AG08396 (cell line): ENCODE results near the gene IFNGR2.
A peak's percentile ranks its signal among the peaks of the same experiment; 100 is the strongest.
"Not testable (repeated sequence)": the region's sequence is repeated elsewhere in the genome, so short reads cannot be mapped to it uniquely, and the experiment has no call there.

Experiments
- DNase-seq: peaks from one replicate; pipeline ENCODE4 v3.0.0; 2012; ENCODE audit warnings: low spot score, mixed read lengths

IFNGR2 gene, protein sequence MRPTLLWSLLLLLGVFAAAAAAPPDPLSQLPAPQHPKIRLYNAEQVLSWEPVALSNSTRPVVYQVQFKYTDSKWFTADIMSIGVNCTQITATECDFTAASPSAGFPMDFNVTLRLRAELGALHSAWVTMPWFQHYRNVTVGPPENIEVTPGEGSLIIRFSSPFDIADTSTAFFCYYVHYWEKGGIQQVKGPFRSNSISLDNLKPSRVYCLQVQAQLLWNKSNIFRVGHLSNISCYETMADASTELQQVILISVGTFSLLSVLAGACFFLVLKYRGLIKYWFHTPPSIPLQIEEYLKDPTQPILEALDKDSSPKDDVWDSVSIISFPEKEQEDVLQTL

DNA sequence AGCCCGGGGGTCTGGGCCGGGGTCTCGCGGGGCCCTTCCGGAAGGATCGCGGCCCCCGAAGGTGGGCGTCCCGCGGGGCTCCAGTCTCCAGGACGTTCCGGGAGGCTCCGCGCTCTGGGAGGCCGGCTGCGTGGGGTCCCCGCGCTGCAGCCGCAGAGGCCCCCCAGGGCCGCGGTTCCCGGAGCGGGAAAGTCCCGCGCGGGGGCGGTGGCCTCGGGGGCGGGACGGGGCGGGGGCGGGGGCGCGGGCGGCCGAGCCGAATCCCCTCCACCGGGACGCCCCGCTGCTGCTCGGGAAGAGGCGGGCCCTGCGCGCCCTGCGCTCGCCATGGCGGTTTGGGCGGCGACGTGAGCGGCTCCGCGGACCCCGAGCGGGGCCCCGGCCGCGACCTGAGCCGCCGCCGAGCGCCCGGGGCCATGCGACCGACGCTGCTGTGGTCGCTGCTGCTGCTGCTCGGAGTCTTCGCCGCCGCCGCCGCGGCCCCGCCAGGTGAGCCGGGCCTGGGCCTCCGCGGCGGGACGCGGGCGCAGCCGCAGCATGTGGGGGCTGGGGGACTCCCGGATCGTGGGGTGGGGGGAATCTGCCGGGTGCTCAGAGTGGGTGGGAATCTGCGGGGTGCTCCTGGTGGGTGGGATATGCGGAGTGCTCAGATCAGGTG lies at the start of gene IFNGR2:
Gene IFNGR2 (plus strand): TSS at position 286 of the 658 bp plus-strand sequence. CDS start 131 bp downstream, at position 417.
- peak; percentile 68 for DNase-seq

DNA sequence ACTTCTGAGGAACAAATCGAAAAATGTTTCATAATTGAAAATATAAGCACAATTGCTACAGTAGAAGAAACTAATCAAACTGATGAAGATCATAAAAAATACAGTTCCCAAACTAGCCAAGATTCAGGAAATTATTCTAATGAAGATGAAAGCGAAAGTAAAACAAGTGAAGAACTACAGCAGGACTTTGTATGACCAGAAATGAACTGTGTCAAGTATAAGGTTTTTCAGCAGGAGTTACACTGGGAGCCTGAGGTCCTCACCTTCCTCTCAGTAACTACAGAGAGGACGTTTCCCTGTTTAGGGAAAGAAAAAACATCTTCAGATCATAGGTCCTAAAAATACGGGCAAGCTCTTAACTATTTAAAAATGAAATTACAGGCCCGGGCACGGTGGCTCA lies 47.9 kb upstream of the IFNGR2 start:
- no peak for DNase-seq

DNA sequence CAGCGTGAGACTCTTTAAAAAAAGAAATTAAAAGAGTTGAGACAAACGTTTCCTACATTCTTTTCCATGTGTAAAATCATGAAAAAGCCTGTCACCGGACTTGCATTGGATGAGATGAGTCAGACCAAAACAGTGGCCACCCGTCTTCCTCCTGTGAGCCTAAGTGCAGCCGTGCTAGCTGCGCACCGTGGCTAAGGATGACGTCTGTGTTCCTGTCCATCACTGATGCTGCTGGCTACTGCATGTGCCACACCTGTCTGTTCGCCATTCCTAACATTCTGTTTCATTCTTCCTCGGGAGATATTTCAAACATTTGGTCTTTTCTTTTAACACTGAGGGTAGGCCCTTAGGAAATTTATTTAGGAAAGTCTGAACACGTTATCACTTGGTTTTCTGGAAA lies 47.2 kb upstream of the IFNGR2 start:
- no peak for DNase-seq

DNA sequence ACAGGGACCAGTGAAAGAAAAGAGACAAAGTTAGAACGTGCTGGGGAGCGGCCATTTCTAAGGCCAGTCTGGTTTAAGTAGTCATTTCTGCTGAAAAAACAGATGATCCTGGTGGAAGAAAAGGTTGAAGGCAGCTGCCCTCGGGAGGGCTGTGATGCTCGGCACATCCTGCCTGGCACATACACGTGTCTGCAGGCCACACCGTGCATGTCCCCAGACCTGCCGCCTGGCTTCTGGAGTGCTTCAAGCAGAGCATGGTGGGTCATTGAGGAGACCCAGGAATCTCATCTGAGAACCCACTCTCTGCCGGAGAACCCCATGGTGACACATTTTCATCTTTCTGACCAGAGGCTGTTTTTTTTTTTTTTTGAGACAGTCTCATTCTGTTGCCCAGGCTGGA lies 46.0 kb upstream of the IFNGR2 start:
- DNase-seq: no peak

DNA sequence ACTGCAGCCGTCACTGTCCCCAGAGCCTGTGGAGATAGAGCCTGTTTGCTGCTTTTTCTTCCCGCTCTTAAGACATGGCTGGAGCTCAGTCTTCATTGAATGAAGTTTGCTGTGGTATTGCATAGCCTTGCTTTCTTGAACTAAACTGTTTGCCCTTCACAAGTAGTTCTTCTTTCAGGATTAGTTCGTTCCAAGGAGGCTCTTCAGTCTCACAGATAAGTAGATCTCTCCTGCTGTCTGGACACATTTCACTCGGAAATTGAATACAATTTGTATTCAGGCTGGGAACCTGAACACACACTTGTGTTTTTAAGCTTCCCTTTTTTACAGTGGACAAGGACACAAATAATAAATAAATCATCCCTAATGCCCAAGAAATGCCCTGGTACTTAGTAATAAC lies 43.8 kb upstream of the IFNGR2 start:
- no peak for DNase-seq

DNA sequence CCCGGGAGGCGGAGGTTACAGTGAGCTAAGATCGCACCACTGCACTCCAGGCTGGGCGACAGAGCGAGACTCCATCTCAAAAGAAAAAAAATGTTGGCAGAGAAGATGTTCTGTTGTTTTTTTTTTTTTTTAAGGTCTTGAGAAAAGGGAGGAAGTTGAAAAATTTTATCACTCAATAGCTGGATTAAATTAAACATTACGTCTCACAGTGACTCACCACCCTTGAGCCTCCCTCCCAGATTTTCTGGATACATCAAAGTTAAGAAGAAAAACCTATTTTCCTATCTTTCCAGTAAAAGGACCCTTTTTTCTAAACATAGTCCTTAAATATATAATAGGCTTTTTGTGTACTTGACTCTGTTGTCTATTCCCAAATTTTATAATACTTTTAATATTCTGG lies 42.9 kb upstream of the IFNGR2 start:
- peak; percentile 27 for DNase-seq

DNA sequence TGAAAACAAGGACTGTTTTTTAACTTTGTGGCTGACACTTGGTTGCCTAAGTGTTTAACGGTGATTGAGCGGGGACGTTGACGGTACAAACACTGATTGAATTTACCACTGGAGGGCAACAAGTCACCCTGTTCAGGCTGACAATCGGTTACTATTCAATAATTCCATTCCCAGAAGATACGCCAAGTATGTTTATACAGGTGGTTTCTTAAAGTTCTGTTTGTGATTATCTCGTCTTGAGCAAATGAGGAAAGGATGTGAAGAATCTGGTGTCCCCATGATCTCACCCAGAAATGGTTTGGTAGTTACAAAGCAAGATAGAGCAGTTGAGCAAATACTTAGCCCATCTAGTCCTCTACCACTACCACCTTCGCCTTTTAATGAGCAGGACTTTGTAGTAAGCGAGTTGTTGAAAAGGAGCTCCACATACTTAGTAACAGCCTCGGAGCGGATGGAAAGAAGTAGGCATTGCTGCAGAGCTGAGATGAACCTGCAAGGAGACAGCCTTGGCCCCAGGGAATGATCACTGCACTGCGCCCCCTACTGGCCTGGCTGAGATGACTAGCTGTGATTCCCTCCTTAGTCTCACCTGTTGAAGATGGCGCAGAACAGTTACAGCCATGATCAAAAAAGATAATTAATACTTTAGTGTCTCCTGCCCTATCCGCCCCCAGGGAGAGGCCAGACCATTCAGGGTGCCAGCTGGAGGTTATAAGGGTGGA lies 42.2 kb upstream of the IFNGR2 start:
- DNase-seq: peak; percentile 63

DNA sequence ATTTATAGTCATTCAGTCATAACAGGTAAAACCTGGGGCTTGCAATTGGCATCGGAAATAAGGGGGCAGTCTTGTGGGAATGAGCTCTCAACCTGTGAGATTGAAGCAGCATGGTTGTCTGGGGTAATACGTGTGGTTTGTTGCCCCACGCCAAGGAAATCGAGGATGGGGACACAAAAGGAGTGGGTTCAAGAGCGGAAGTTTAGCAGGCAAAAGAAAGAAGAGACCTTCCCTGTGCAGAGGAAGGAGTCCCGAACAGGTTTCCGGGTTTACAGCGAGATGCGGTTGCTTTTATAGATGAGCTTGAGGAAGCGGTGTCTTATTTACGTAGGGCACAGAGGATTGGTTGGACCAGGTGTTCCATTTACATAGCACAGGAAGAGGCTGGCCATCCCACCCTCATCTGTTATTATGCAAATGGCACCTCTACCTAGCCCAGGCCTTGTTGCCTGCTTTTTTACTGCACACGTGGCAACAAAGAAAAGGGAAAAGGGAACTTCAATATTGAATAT lies 41.1 kb upstream of the IFNGR2 start:
- DNase-seq: no peak

DNA sequence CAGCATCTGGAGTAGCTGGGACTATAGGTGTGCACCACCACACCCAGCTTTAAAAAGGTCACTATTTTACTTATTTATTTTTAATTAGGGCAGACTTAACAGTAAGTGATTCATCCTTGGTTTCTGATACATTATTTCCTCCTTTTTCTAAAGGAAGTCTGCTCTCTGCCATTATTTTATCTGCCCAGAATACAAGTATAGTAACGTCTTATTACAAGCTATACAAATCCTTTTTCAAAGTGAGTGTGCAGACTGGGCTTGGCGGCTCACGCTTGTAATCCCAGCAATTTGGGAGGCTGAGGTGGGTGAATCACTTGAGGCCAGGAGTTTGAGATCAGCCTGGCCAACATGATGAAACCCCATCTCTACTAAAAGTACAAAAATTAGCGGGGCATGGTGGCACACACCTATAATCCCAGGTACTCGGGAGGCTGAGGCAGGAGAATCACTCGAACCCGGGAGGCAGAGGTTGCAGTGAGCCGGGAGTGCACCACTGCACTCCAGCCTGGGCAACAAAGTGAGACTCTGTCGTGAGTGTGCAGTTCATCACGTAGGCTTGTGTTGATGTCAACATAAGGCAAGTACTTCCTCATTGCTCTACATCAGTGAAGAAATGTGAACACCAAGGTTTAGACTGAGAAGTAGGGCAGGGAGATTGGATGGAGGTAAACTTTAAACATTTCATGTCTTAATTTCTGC lies 39.2 kb upstream of the IFNGR2 start:
- DNase-seq: not testable (repeated sequence)

DNA sequence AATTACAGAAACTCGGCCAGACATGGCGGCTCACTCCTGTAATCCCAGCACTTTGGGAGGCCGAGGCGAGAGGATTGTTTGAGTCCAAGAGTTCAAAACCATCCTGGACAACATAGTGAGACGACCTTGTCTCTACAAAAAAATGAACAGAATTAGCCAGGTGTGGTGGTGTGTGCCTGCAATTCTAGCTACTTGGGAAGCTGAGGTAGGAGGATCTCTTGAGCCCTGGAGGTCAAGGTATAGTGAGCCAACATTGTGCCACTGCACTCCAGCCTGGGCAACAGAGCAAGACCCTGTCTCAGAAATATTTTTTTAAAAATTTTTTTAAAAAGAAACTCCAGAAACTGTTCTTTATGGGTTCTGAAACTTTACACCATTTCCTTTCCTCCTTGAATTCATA lies 38.4 kb upstream of the IFNGR2 start:
- DNase-seq: no peak

DNA sequence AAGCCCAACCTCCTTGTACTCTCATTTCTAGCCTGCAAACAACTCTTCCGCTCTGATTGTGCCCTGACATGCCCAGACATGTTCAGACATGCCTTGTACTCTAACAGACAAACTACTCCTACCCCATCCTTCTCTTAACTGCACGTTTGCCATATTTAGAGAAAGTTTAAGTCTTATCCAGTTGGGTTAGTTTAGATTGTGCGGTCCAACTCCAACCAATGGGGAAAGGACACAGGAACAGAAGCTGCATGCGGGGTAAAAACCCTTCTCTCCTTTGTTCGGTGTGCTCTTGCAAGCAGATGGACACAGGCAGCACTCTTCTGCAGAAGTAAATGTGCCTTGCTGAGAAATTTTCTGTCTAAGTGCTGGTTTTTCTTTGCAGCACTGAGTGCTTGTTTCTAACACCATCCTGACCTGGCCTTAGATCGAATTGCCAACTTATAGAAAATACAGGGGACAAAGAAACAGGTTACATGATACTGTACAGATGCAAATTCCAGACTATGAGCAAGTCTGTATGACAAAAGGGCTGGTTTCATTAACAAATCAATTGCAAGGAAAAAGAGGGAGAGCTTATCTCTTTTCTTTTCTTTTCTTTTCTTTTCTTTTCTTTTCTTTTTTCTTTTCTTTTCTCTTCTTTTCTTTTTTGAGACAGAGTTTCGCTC lies 35.8 kb upstream of the IFNGR2 start:
- no peak for DNase-seq

DNA sequence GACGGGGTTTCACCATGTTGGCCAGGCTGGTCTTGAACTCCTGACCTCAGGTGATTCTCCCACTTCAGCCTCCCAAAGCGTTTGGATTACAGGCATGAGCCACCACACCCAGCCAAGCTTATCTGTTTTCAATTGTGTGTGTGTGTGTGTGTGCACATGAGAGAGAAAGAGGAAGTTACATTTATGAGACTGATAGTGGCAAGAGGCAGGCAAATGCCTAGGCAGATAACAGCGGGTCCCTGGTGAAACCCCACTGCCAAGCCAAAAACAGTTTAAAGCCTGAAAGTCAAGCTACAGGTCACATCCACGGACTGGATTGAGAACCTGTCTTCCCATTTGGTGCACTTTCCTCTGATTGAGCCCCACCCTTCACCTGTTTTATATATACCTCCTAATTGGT lies 35.1 kb upstream of the IFNGR2 start:
- no peak for DNase-seq

DNA sequence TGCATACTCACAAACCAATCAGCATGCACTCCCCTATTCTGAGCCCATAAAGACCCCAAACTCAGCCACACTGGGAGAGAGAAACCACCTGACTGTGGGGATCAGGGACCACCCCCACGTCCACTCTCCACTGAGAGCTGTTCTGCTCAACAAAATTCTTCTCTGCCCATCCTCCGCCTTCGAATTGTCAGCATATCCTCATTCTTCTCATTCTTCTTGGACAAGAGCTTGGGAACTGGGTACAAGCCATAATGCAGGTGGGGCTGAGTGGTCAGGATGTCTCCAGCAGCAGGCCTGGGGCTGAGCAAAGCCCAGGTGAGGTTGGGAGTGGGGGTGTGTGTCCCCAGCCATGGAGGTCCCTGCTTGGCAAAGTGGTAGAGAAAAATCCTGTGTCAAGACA lies 34.6 kb upstream of the IFNGR2 start:
- no peak for DNase-seq

DNA sequence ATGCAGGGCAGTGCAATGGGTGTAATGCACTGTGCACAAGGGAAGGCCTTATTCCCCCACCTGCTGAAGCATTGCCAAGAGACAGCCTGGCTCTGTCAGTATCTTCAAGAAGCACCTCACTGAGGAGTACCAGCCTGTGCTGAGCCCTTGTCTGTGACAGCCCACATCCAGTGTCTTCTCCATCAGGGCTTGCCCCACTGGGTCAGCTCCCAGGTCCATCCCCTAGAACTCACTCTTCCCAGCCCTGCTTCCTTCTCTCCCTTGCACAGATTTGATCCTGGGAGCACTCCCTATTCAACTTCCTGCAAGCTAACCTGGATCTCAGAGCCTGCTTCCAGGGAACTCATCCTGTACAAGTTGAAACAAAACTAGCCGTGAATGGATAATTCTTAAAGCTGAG lies 33.6 kb upstream of the IFNGR2 start:
- no peak for DNase-seq

DNA sequence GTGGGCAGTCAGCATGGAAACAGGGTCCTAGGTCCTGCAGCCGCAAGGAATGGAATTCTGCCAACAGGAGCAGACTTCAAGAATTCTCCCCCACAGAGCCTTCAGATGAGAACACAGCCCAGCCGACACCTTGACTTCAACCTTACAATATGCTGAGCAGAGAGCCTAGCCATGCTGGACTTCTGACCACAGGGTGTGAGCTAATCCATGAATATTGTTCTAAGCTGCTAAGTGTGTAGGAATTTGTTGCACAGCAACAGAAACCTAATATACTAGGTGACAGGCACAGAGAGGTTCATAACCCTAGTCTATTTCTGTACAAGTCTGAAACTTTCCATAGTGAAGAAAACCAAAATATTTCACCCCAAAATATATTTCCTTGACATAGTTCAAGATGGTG lies 32.9 kb upstream of the IFNGR2 start:
- no peak for DNase-seq

DNA sequence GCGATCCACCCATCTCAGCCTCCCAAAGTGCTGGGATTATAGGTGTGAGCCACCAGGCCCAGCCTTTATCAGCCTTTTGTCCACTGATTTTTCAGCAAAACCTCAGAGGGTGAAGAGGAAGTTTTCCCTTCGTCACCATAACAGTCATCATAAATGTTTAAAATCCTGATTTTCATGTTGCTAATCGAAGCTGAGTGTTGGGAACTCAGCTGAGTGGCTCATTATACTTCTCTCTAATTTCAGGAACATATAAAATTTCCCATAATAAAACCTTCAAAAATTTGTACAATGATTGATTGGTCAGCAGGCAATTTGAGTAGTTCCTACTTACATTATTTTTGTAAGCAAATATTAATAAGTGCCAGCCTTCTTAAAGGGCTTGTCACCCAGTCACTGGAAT lies 31.8 kb upstream of the IFNGR2 start:
- DNase-seq: no peak

DNA sequence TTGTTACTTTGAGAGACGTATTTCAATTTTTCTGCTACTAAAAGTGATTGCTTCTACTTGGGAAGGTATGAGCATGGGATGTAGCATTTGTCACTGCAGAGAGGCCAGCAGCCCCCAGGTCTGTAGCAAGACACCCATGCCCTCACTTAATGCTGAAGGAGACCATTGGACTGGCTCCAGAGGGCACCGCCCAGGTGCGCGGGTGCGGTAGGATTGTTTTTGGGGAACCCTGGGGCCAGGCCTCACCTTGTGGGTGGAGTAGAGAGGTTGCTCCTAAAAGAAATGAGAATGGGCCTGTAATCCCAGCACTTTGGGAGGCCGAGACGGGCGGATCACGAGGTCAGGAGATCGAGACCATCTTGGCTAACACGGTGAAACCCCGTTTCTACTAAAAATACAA lies 30.6 kb upstream of the IFNGR2 start:
- no peak for DNase-seq

DNA sequence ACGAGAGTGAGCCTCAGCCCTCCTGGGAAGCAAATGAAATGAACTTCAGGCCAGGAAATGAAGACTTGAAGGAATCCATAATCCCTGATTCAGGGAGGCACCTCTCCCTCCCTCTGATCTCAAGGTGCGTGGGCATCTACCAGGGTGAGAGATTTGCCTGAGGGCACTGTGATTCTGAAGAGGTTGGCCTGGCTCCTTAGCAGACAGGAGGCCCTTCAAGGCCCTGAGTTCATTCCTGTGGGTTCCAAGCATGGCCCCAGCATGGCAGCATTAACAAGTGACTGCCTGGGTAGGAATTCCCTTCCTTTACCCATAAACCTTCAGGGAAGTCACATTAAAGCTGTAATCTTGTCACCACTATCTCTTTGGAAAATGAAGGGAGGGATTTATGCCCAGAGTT lies 29.8 kb upstream of the IFNGR2 start:
- no peak for DNase-seq

DNA sequence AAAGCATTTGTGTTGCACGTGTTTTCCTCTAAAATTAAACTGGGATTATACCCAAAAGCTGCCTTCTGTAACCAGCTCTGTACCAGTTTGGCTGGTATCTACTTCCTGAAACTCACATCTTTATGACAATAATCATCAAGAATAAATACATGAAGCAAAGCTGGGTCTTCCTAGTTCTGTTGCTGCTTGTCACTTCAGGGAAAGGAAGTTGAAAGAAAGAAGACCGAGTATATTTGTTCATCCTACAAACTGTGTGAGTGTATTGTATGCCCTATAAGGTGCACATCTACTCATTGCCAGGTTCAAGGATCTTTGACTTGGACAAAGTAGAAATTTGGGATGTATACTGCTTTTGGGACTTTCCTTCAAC lies 29.1 kb upstream of the IFNGR2 start:
- no peak for DNase-seq

DNA sequence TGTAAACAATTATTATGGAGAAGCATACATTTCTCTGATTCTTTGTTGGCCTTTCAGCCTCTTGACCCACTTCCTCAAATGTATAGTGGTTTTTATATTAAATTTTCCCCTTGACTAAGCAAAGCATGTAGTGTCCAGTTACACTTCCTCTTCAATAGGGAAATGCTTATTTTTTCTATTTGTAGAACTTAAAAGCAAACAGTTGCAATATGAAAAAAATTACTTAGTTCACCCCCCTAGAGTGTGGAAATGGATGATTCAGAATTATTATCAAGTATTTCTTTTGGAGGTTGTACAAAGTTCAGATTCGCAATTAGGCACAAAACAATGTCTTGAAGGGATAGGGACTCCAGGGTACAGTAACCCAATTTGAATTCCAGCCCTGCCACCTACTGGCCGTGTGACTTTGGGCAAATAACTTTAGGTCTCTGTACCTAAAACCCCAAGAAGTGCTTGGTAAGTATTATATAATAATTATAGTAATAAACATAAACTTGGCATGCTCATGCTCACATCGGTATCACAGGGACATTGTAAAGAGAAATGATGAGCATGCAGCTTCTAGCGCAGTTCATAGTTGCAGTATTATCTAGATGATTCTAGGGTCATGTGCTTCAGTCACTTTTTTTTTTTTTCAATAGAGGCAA lies 28.6 kb upstream of the IFNGR2 start:
- no peak for DNase-seq

DNA sequence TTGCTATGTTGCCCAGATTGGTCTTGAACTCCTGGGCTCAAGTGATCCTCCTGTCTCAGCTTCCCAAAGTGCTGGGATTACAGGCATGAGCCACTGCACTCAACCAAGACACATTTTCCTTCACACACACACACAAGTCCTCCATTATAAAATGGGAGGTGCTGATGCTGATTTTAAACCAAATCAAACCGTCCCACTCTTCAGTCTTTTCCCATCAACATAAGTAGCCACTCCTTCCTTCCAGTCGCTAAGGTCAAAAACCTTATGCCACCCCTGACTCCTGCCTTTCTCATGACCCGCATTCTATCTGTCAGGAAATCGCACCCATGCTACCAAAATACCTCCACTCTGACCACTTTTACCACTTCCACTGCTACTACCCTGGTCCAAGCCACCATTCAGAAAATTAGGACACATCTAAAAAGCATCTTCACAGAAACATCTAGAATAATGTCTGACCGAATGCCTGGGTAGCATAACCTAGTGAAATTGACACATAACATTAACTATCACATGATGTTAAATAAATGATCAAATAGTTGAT lies 28.0 kb upstream of the IFNGR2 start:
- DNase-seq: no peak
